Measurements from ENCODE around the gene FSTL4.

The FSTL4 gene

DNA sequence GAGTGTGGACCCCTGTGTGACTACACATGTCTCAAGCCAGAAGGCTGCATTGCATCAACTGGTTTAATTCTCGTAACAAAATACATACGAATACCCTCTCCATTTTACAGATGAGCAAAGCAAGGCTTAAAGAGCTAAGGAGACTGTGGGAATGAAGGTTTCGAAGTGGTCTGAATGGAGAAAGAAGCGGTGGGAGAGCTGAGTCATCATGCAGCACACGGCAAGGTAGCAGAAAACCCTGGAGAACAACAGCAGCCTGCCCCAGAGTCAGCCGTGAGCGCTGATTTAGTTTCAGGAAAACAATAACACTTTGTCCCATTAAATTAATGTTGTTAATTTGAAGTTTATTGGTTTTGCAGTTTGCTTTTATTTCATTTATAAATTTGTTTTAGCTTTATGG, 336.7 kb downstream of the FSTL4 start:
- CTCF ChIA-PET, result interaction anchor here (1.0 to 3.4 kb wide), 2 partner anchors 12 to 164 kb away, joined by 4 to 11 read pairs; no protein-coding TSS in a partner anchor
- POLR2A ChIA-PET, result no interaction called here

DNA sequence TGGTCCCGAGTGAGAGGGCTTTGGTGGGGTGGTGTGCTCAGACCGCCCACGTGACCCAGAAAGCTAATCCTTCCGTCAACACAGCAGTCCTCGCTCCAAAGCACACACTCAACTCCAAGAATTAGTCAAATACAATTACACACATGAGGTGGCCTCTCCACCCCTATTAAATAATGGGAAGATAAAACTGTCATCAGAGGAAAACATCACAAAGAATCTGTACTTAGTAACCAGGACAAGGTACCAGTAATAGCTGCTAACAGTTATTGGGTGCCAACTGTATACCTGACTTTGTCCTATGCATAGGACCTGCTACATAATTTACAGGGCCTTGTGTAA, 337.8 kb downstream of the FSTL4 start:
- TF ChIP-seq CTCF (IDR thresholded peaks at IDR 0.05; ENCODE audit: insufficient read depth, low read length, missing control alignments), result no peak
- POLR2A ChIA-PET, result interaction anchor here (0.7 kb wide), 1 partner anchor 66 kb away, joined by 3 read pairs; no protein-coding TSS in a partner anchor
- CTCF ChIA-PET, result interaction anchor here (3.4 kb wide), 1 partner anchor 163 kb away, joined by 11 read pairs; no protein-coding TSS in a partner anchor
- no peak overlapping the region for H3K4me3 ChIP-seq (ENCODE audit: low read depth, low read length)
- no peak for DNase-seq (ENCODE audit: low read depth, low spot score)

More for the DNA sequence above, 336.7 kb downstream of the FSTL4 start:
- no peak for TF ChIP-seq CTCF (IDR thresholded peaks at IDR 0.05; ENCODE audit: insufficient read depth, low read length, missing control alignments)
- H3K4me3 ChIP-seq (ENCODE audit: low read depth, low read length), result no peak overlapping the region
- no peak for DNase-seq (ENCODE audit: low read depth, low spot score)

DNA sequence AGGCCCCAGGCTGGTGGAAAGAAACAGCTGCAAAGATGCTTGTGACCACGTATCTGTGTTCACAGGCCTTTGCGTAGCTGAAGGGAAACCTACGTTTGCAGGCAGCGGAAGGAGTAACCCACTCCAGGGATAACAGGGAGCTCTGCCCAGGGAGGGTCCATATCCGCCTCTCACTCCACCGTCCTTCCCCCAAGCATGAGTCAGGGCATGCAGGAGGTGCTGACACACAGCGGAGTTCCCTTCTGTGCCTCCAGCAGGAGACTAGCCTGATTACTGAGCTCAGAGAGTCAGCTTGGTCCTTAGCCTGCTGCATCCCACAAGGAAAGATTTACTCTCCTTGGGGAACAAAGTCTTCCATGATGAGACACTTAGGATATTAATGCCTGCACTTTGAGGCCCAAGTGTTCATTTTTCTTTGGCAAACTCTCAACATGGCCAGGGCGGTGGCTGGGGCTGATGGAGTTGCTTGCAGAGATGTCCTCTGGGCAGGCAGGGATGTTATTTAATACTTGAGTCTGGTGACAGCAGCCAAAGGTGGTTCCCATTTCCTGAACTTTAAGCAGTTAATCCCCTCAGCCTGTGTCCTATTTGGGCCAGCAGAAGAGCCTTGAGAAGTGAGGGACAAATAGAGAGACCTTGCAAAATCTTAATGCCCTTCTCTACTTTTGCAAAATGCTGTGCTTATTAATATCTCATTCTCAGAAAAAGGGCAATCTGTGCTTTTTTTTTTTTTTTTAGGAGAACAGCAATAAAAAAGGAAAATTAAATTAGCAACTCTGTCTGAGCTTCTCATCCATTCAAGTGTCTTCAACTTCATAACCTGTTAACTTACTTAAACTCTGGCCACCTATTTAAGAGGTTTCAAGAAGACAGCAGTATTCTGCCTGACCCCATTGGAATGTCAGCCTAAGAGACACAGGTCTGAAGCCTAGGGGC, 338.4 kb downstream of the FSTL4 start:
- no peak overlapping the region for H3K4me3 ChIP-seq (ENCODE audit: low read depth, low read length)
- ChIA-PET CTCF (interaction anchor here (1.8 to 3.4 kb wide), 3 partner anchors 13 to 162 kb away, joined by 6 to 11 read pairs (median 6); no protein-coding TSS in a partner anchor), POLR2A (interaction anchor here (0.7 kb wide), 1 partner anchor 67 kb away, joined by 3 read pairs; no protein-coding TSS in a partner anchor)
- DNase-seq (ENCODE audit: low read depth, low spot score), result no peak
- TF ChIP-seq CTCF (IDR thresholded peaks at IDR 0.05; ENCODE audit: insufficient read depth, low read length, missing control alignments), result no peak

GRCh38 chr5:133272345-133272744, 340.0 kb downstream of the FSTL4 start:
- CTCF ChIA-PET, result interaction anchor here (0.5 to 2.0 kb wide), 3 partner anchors 11 to 20 kb away, joined by 3 to 6 read pairs (median 6); no protein-coding TSS in a partner anchor

GRCh38 chr5:133271606-133272005, 340.7 kb downstream of the FSTL4 start:
- H3K4me3 ChIP-seq (ENCODE audit: low read depth, low read length), result no peak overlapping the region
- CTCF ChIA-PET, result no interaction called here
- DNase-seq (ENCODE audit: low read depth, low spot score), result no peak
- POLR2A ChIA-PET, result no interaction called here
- TF ChIP-seq CTCF (IDR thresholded peaks at IDR 0.05; ENCODE audit: insufficient read depth, low read length, missing control alignments), result no peak

More at GRCh38 chr5:133272345-133272744, 340.0 kb downstream of the FSTL4 start:
- no peak for TF ChIP-seq CTCF (IDR thresholded peaks at IDR 0.05; ENCODE audit: insufficient read depth, low read length, missing control alignments)
- DNase-seq (ENCODE audit: low read depth, low spot score), result no peak
- POLR2A ChIA-PET, result no interaction called here
- no peak overlapping the region for H3K4me3 ChIP-seq (ENCODE audit: low read depth, low read length)

DNA sequence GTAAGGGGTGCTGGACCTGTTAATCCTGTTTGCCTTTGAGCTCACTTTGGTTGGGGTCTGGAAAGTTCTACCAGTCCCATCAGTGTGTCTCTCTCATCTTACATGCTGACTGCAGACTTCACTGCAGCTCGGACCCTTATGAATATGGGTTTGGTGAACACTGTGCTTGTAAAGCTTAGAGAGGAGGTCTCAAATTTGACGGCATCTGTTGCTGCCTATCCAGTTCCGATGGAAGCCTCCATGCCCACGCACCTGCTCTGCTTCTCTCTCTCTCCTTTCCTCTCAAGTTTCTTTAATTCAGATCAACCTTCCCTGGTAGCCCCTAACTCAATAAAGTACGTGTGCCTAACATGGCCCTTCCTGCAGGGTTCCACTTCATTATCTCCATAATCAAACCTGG, 342.6 kb downstream of the FSTL4 start:
- no peak overlapping the region for H3K4me3 ChIP-seq (ENCODE audit: low read depth, low read length)
- CTCF ChIA-PET, result interaction anchor here (1.2 kb wide), 1 partner anchor 158 kb away, joined by 4 read pairs; no protein-coding TSS in a partner anchor
- DNase-seq (ENCODE audit: low read depth, low spot score), result no peak
- TF ChIP-seq CTCF (IDR thresholded peaks at IDR 0.05; ENCODE audit: insufficient read depth, low read length, missing control alignments), result no peak
- POLR2A ChIA-PET, result no interaction called here
